OCI-LY7 (cell line): ENCODE measurements around the gene FRMD6. TPM values are rescaled to one million over a fixed set of nuclear protein-coding genes. Genes with fewer than 3 reads are reported as not detected.

Experiments
- BruUV-seq: library from RNA; stranded (reverse); fragments of 400-500 nt; replicated peaks from 2 replicates; lab custom pipeline; 2021; lab: Mats Ljungman, UMichigan
- CTCF ChIA-PET: fragments of 300-600 bp; sonication (Branson Sonifier 250); formaldehyde crosslinking; loops from one replicate; lab custom pipeline; 2022; ENCODE audit warnings: antibody characterized with exemption; ENCODE audit not compliant: unreplicated experiment; lab: Charles Lee
- POLR2A ChIA-PET: fragments of 300-600 bp; sonication (Branson Sonifier 250); formaldehyde crosslinking; loops from one replicate; lab custom pipeline; 2022; ENCODE audit warnings: antibody characterized with exemption; lab: Charles Lee
- DNase-seq: peaks from one replicate; pipeline ENCODE4 v3.0.0-alpha.2; 2015; ENCODE audit warnings: low spot score
- H2AFZ ChIP-seq: fragments of 200-600 bp; sonication (generic), shearing (Covaris generic); 2 replicates; pipeline ENCODE4 v1.6.1; 2014; ENCODE audit warnings: mild to moderate bottlenecking, antibody characterized with exemption, low read length, moderate library complexity
- H3K27ac ChIP-seq: fragments of 200-600 bp; sonication (generic); 2 replicates; pipeline ENCODE4 v1.5.1; 2014; ENCODE audit warnings: mixed run types, low read depth, mild to moderate bottlenecking, moderate library complexity, low read length, inconsistent platforms; ENCODE audit not compliant: poor library complexity, severe bottlenecking
- H3K36me3 ChIP-seq: fragments of 200-600 bp; sonication (generic); 2 replicates; pipeline ENCODE4 v1.6.1; 2014; ENCODE audit warnings: mild to moderate bottlenecking, antibody characterized with exemption, low read length, moderate library complexity, mixed read lengths; ENCODE audit not compliant: insufficient read depth
- H3K4me1 ChIP-seq: fragments of 200-600 bp; sonication (generic); 2 replicates; pipeline ENCODE4 v1.5.1; 2014; ENCODE audit warnings: mild to moderate bottlenecking, low read length; ENCODE audit not compliant: insufficient read depth, poor library complexity, severe bottlenecking
- H3K4me2 ChIP-seq: fragments of 200-600 bp; sonication (generic); 2 replicates; pipeline ENCODE4 v1.6.1; 2014; ENCODE audit warnings: mild to moderate bottlenecking, low read length
- H3K4me3 ChIP-seq: fragments of 200-600 bp; sonication (generic); 2 replicates; pipeline ENCODE4 v1.5.1; 2014; ENCODE audit warnings: mild to moderate bottlenecking, low read depth, low read length; ENCODE audit not compliant: poor library complexity, severe bottlenecking
- H3K79me2 ChIP-seq: fragments of 200-600 bp; sonication (generic); 2 replicates; pipeline ENCODE4 v1.6.1; 2016; ENCODE audit warnings: low read depth, mild to moderate bottlenecking, low read length, moderate library complexity, mixed read lengths; ENCODE audit not compliant: insufficient read depth
- H3K9me2 ChIP-seq: fragments of 200-600 bp; sonication (generic); 2 replicates; pipeline ENCODE4 v1.6.1; 2016; ENCODE audit warnings: mild to moderate bottlenecking, low read length, mixed read lengths; ENCODE audit not compliant: insufficient read depth
- H3K9me3 ChIP-seq: fragments of 200-600 bp; sonication (generic); 2 replicates; pipeline ENCODE4 v1.6.1; 2014; ENCODE audit warnings: mild to moderate bottlenecking, mixed run types, low read length, mixed read lengths
- H4K20me1 ChIP-seq: fragments of 200-600 bp; sonication (generic); 2 replicates; pipeline ENCODE4 v1.6.1; 2014; ENCODE audit warnings: mild to moderate bottlenecking, antibody characterized with exemption, low read length, moderate library complexity, mixed read lengths; ENCODE audit not compliant: insufficient read depth
- EZH2phosphoT487 ChIP-seq: fragments of 200-600 bp; sonication (generic); IDR thresholded peaks from 2 replicates; pipeline ENCODE4 v1.6.1; 2018; ENCODE audit warnings: low read depth, borderline replicate concordance, mild to moderate bottlenecking, mixed run types, antibody characterized with exemption, low read length, moderate library complexity, mixed read lengths
- intact Hi-C: fragments of 100-400 bp; cut with micrococcal nuclease; formaldehyde crosslinking; loops from one replicate; pipeline ENCODE4 v1.10.0; 2022; ENCODE audit not compliant: unreplicated experiment
- total RNA-seq, 2 experiments: library from RNA; depleted of rRNA in 1 of 2; stranded (reverse); fragments of >200 nt in 1 of 2; shearing (Covaris generic) in 1 of 2; gene quantifications; 2 replicates each; pipeline ENCODE4 v1.2.3, GENCODE V29; 2014 to 2022
- TF ChIP-seq, protein P1 (sequence below): fragments of 200-600 bp; sonication (generic); conservative IDR thresholded peaks from 2 replicates; pipeline ENCODE4 v1.5.1; 2014; ENCODE audit warnings: mild to moderate bottlenecking, antibody characterized with exemption, low read length, moderate library complexity, mixed read lengths

Gene FRMD6
- total RNA-seq, 2 experiments from 2014 or later = 4.4 to 12.3 TPM

DNA sequence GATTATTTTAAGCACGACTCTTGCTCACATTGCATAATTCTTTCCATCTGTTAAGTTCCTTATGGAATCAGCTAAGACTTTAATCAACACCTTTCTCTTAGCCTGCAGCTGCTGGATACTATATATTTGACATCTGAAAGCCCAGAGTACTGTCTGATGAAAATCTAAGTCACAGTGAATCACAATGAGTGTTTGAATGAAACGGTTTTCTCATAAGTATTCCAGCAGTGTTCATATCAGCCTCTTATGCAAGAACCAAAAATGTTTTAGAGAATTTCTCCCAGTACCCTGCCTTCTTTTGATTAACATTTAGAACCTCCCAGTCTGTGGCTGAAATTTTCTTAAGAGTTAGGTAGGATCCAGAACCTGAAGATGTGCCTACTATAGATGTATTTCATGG is 55.6 kb downstream of the FRMD6 start:
- Histone ChIP-seq H3K27ac (no peak overlapping the region), H3K4me2 (no peak overlapping the region), H3K9me2 (no peaks in the 10 kb centered on the region), H3K4me1 (no peaks in the 10 kb centered on the region), H3K4me3 (no peak overlapping the region), H3K9me3 (no peaks in the 10 kb centered on the region), H3K36me3 (no peaks in the 10 kb centered on the region; the same call in 1 of the 2 replicates), H3K79me2 (no peaks in the 10 kb centered on the region), H2AFZ (no peak overlapping the region), H4K20me1 (no peaks in the 10 kb centered on the region)
- TF ChIP-seq, protein P1, sequence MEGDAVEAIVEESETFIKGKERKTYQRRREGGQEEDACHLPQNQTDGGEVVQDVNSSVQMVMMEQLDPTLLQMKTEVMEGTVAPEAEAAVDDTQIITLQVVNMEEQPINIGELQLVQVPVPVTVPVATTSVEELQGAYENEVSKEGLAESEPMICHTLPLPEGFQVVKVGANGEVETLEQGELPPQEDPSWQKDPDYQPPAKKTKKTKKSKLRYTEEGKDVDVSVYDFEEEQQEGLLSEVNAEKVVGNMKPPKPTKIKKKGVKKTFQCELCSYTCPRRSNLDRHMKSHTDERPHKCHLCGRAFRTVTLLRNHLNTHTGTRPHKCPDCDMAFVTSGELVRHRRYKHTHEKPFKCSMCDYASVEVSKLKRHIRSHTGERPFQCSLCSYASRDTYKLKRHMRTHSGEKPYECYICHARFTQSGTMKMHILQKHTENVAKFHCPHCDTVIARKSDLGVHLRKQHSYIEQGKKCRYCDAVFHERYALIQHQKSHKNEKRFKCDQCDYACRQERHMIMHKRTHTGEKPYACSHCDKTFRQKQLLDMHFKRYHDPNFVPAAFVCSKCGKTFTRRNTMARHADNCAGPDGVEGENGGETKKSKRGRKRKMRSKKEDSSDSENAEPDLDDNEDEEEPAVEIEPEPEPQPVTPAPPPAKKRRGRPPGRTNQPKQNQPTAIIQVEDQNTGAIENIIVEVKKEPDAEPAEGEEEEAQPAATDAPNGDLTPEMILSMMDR = no peak
- TF ChIP-seq EZH2phosphoT487 = no peak
- intact Hi-C loops = no loop called here
- no peak for DNase-seq
- no TSS peak for BruUV-seq
- ChIA-PET CTCF (no interaction called here), POLR2A (interaction anchor here (0.6 kb wide), 1 partner anchor 267 kb away, joined by 3 read pairs; no protein-coding TSS in a partner anchor)

DNA sequence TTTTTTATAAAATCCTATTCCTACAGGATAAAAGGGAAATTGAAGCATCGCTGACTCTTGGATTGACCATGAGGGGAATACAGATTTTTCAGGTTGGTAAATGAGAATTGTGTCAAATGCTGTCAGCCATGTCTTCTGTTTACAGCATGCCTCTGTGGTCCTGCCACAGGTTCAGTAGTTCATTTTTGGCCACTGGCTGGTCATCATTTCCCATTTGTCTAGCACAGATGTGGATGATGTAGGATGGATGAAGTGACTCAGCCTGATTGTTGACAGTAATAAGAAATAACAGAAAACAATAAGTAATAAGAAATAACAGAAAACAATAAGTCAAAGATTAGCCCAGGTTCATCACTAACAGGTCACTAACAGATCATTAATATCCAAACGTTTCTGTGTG is 59.8 kb downstream of the FRMD6 start:
- CTCF ChIA-PET = no interaction called here

DNA sequence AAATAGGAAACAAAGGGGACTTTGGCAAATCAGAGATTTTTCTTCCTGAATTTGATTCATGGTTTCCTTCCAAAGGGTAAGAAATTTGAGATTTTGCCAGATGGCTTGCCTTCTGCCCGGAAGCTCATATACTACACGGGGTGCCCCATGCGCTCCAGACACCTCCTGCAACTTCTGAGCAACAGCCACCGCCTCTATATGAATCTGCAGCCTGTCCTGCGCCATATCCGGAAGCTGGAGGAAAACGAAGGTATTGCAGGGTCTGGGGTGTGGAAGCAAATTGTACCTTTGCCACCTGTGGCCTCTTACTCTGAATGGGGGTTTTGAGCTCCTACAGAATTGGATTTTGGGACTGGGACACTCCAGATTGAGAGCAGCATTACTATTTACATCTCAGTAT is 63.5 kb downstream of the FRMD6 start:
- no peaks in the 10 kb centered on the region for H3K9me2 ChIP-seq
- TF ChIP-seq EZH2phosphoT487 = no peak
- TF ChIP-seq, protein P1 = no peak
- DNase-seq = no peak
- H3K79me2 ChIP-seq = no peaks in the 10 kb centered on the region
- no peaks in the 10 kb centered on the region for H3K4me1 ChIP-seq
- H3K4me2 ChIP-seq = no peak overlapping the region
- no TSS peak for BruUV-seq
- no peaks in the 10 kb centered on the region for H3K9me3 ChIP-seq
- ChIA-PET CTCF (no interaction called here), POLR2A (interaction anchor here (2.0 kb wide), 1 partner anchor 12 kb away, joined by 6 read pairs; no protein-coding TSS in a partner anchor)
- H3K27ac ChIP-seq = no peak overlapping the region
- H3K4me3 ChIP-seq = no peak overlapping the region
- H4K20me1 ChIP-seq = no peaks in the 10 kb centered on the region
- no peaks in the 10 kb centered on the region for H3K36me3 ChIP-seq
- intact Hi-C loops = no loop called here
- no peak overlapping the region for H2AFZ ChIP-seq

More for the DNA sequence above, 59.8 kb downstream of the FRMD6 start:
- no peak overlapping the region for H2AFZ ChIP-seq
- H3K9me2 ChIP-seq = no peaks in the 10 kb centered on the region
- DNase-seq = no peak
- H3K4me1 ChIP-seq = no peaks in the 10 kb centered on the region
- H3K4me3 ChIP-seq = no peak overlapping the region
- H3K79me2 ChIP-seq = no peaks in the 10 kb centered on the region
- H4K20me1 ChIP-seq = no peaks in the 10 kb centered on the region
- intact Hi-C loops = no loop called here
- POLR2A ChIA-PET = no interaction called here
- H3K4me2 ChIP-seq = no peak overlapping the region
- H3K27ac ChIP-seq = no peak overlapping the region
- BruUV-seq = no TSS peak
- no peaks in the 10 kb centered on the region for H3K9me3 ChIP-seq
- TF ChIP-seq EZH2phosphoT487 = no peak
- TF ChIP-seq, protein P1 = no peak
- no peaks in the 10 kb centered on the region for H3K36me3 ChIP-seq
